CD4-positive, CD25-positive, alpha-beta regulatory T cell (primary cell): ENCODE data around the gene ATP13A3. TPM values are rescaled to one million over a fixed set of nuclear protein-coding genes. Genes with fewer than 3 reads are reported as not detected.
"Not testable (repeated sequence)": the region's sequence is repeated elsewhere in the genome, so short reads cannot be mapped to it uniquely, and the experiment has no call there.

ENCODE experiments used
- ATAC-seq, 2 donors: fragments of 150-1000 bp; cut with Tn5 transposase; one replicate each; pipeline ENCODE4 v1.10.0; 2021; ENCODE audit warnings: low read depth in 2 of 2, moderate number of reproducible peaks in 2 of 2, moderate library complexity in 1 of 2
- DNase-seq, 3 donors: peaks; one replicate each; pipeline versions ENCODE4 v3.0.0 to v3.0.0-alpha.2; 2012 to 2022; ENCODE audit warnings: mixed read lengths in 1 of 3
- H3K27ac ChIP-seq: one replicate; pipeline ENCODE4 v1.7.0; 2013; ENCODE audit warnings: mild to moderate bottlenecking, low read length; ENCODE audit not compliant: insufficient read depth, poor library complexity, severe bottlenecking
- H3K27me3 ChIP-seq: one replicate; pipeline ENCODE4 v1.7.0; 2013; ENCODE audit warnings: low read length; ENCODE audit not compliant: control insufficient read depth, insufficient read depth
- H3K36me3 ChIP-seq: one replicate; pipeline ENCODE4 v1.7.0; 2013; ENCODE audit warnings: mild to moderate bottlenecking, low read length, moderate library complexity; ENCODE audit not compliant: control insufficient read depth, insufficient read depth
- H3K4me1 ChIP-seq: 2 replicates; pipeline ENCODE4 v1.7.0; 2013; ENCODE audit warnings: mild to moderate bottlenecking, low read length; ENCODE audit not compliant: insufficient read depth, control insufficient read depth, poor library complexity, severe bottlenecking
- H3K4me3 ChIP-seq: one replicate; pipeline ENCODE4 v1.7.0; 2013; ENCODE audit warnings: low read depth, mild to moderate bottlenecking, low read length, moderate library complexity
- H3K9me3 ChIP-seq, 2 experiments: 1 replicate in 1 of 2; 2 replicates in 1 of 2; pipeline ENCODE4 v1.7.0; 2013; ENCODE audit warnings: low read length in 2 of 2, mild to moderate bottlenecking in 1 of 2, moderate library complexity in 1 of 2; ENCODE audit not compliant: control insufficient read depth in 2 of 2
- H3K27ac Mint-ChIP-seq, 3 donors: one replicate each; pipeline ENCODE4 v1.8.0; 2020 to 2022; ENCODE audit warnings: mild to moderate bottlenecking in 3 of 3, mixed read lengths in 3 of 3, moderate library complexity in 2 of 3
- H3K27me3 Mint-ChIP-seq: one replicate; pipeline ENCODE4 v1.8.0; 2022; ENCODE audit warnings: mild to moderate bottlenecking, mixed read lengths
- H3K36me3 Mint-ChIP-seq: one replicate; pipeline ENCODE4 v1.8.0; 2020; ENCODE audit warnings: mixed read lengths
- H3K4me1 Mint-ChIP-seq, 4 donors: one replicate each; pipeline ENCODE4 v1.8.0; 2020 to 2022; ENCODE audit warnings: mixed read lengths in 4 of 4, mild to moderate bottlenecking in 1 of 4
- H3K4me3 Mint-ChIP-seq, 4 donors: one replicate each; pipeline ENCODE4 v1.8.0; 2020 to 2022; ENCODE audit warnings: mild to moderate bottlenecking in 4 of 4, mixed read lengths in 4 of 4, moderate library complexity in 3 of 4
- H3K9me3 Mint-ChIP-seq, 7 donors: one replicate each; pipeline ENCODE4 v1.8.0; 2020 to 2022; ENCODE audit warnings: mixed read lengths in 7 of 7, mild to moderate bottlenecking in 3 of 7, moderate library complexity in 2 of 7
- polyA plus RNA-seq, 4 donors: library from polyadenylated mRNA; unstranded; fragments of 300-500 nt; fragmentation: Illumina TruSeq; gene quantifications; one replicate each; pipeline ENCODE4 v1.2.3, GENCODE V29; 2021
- total RNA-seq: library from RNA; stranded (reverse); gene quantifications from one replicate; pipeline ENCODE4 v1.2.3, GENCODE V29; 2022

ATP13A3 gene
- total and polyA plus RNA-seq, 5 donors from 2014 or later = 8.6 to 114 (median 16.0) TPM

DNA sequence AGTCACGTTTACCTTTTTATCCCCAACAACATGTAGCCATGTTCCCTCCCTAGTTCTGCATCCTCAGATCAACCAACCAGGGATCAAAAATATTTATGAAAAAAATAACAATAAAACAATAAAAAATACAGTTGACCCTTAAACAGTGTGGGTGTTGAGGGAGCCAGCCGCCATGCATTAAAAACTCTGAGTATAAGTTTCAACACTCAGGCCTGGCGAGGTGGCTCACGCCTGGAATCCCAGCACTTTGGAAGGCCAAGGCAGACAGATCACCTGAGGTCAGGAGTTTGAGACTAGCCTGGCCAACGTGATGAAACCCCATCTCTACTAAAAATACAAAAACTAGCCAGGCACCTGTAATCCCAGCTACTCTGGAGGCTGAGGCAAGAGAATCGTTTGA, 12.7 kb upstream of the ATP13A3 start:
- peaks cover 12 to 29% (median 26%) of the 10 kb centered on the region in 4 donors for H3K4me1 Mint-ChIP-seq
- H3K9me3 ChIP-seq, H3K27ac ChIP-seq, H3K4me3 ChIP-seq, H3K36me3 ChIP-seq, H3K9me3 Mint-ChIP-seq, H3K27ac Mint-ChIP-seq, H3K27me3 ChIP-seq, H3K27me3 Mint-ChIP-seq, DNase-seq, H3K36me3 Mint-ChIP-seq, ATAC-seq, H3K4me3 Mint-ChIP-seq: not testable (repeated sequence)
- H3K4me1 ChIP-seq = peaks cover 25% of the 10 kb centered on the region

DNA sequence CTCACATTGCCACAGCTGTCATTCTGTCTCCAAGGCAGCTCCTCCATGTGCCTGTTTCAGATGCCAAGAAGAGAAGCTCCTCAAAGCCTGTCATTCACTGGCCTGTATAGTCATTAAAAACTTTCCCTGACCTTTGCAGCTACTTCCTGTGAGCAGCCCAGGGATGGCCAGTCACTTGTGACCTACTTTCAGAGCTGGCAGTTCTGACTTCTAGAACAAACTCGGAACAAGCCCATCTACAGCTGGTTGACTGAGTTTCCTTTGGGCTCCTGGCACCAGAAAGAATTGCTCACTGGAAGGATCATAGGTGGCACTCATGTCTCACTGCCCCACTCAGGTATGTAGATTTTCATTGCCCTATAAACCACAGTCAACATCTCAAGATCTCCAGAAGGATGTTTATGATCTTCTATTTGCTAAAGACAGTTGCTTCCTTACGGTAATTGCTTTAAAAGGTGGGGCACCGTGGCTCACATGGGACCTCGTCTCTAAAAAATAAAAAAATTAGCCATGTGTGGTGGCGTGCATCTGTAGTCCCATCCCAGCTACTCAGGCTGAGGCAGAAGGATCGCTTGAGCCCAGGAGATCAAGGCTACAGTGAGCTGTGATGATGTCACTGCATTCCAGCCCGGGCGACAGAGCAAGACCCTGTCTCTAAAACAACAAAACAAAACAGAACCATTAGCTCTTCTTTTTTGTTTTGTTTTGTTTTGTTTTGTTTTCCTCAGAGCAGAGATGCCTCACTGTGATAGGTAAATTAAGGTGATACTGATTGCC, 11.2 kb upstream of the ATP13A3 start:
- H3K27ac Mint-ChIP-seq = peak overlapping the region; percentile 63 to 79 (median 75)
- no peaks in the 10 kb centered on the region for H3K36me3 ChIP-seq
- peaks cover 20 to 41% (median 34%) of the 10 kb centered on the region in 4 donors for H3K4me1 Mint-ChIP-seq
- peak overlapping the region; percentile 31 to 78 (median 56) for H3K4me3 Mint-ChIP-seq
- no peaks in the 10 kb centered on the region for H3K27me3 ChIP-seq
- H3K4me1 ChIP-seq = peaks cover 31% of the 10 kb centered on the region
- peak overlapping the region; percentile 25 for H3K27ac ChIP-seq
- peaks cover 5% of the 10 kb centered on the region for H3K36me3 Mint-ChIP-seq
- DNase-seq = peak in 1 of 3 donors; percentile 40
- H3K9me3 ChIP-seq = no peaks in the 10 kb centered on the region
- H3K4me3 ChIP-seq = peak overlapping the region; percentile 58
- no peaks in the 10 kb centered on the region for H3K27me3 Mint-ChIP-seq
- H3K9me3 Mint-ChIP-seq = peaks cover 0 to 1% (median 0%) of the 10 kb centered on the region in 7 donors
- ATAC-seq = peak in 1 of 2 donors; percentile 44

DNA sequence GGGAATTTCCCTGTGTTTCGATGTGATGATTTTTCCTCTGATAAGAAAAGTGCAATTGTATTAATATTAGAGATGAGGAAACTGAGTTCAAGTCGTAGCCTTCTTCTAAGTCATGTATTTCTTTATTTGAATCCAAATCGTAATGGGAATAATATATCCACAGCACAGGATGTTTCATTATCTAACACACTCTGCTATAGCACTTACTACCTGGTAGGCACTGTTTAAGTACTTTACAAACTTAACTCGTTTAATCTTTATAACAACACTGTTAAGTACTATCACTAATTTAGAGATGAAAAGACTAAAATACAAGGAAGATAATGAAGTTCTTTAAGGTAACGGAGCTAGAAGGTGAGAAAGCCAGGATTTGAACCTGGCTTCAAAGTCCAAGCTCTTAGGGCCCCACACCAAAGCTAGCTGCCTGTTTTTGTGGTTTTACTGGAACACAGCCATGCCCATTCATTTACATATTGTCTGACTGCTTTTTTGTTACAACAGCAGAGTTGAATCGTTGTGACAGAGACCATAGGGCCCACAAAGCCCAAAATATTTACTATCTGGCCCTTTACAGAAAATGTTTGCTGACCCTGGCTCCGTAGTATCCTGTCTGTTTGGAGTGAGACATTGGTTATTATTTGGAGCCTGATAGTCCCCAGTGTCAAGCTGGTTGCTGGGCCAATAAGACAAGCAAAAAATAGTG, 9.6 kb upstream of the ATP13A3 start:
- H3K9me3 ChIP-seq = no peaks in the 10 kb centered on the region
- Mint-ChIP-seq H3K36me3 (peaks cover 10% of the 10 kb centered on the region), H3K27me3 (no peaks in the 10 kb centered on the region), H3K4me1 (peaks cover 25 to 41% (median 36%) of the 10 kb centered on the region in 4 donors), H3K27ac (peak overlapping the region; percentile 40 to 90 (median 59)), H3K9me3 (peaks cover 0 to 1% (median 0%) of the 10 kb centered on the region in 7 donors), H3K4me3 (peak overlapping the region; percentile 26 to 43 (median 40))
- H3K4me1 ChIP-seq = peaks cover 31% of the 10 kb centered on the region
- peak in 1 of 2 donors; percentile 35 for ATAC-seq
- no peaks in the 10 kb centered on the region for H3K36me3 ChIP-seq
- no peaks in the 10 kb centered on the region for H3K27me3 ChIP-seq
- H3K27ac ChIP-seq = peak overlapping the region; percentile 68
- H3K4me3 ChIP-seq = peak overlapping the region; percentile 53
- DNase-seq = peak in 1 of 3 donors; percentile 71

DNA sequence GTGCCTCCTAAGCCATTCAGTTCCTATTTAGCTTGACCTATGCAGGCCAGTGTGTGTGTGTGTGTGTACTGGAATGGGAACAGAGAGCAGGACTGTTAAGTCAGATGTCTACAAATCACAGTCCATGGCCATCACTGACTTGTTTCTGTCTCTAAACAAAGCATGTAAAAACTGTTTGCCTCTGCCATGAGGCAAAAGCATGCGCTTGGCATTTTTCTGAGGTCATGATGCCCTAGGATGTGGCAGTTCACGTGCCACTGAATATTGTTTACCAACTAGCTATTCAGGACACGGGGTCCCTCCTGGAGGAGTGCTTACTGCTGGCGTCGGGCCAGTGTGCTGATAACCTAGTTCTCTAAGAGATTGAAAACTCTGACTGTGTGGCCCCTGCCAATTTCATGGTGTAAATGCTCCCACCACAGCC, 8.2 kb upstream of the ATP13A3 start:
- Histone ChIP-seq H3K9me3 (no peaks in the 10 kb centered on the region), H3K4me1 (peaks cover 31% of the 10 kb centered on the region), H3K4me3 (no peak overlapping the region), H3K27me3 (no peaks in the 10 kb centered on the region), H3K27ac (no peak overlapping the region), H3K36me3 (no peaks in the 10 kb centered on the region)
- Mint-ChIP-seq H3K9me3 (no peaks in the 10 kb centered on the region), H3K27ac (no peak overlapping the region), H3K27me3 (no peaks in the 10 kb centered on the region), H3K4me1 (peaks cover 26 to 48% (median 36%) of the 10 kb centered on the region in 4 donors), H3K4me3 (peak overlapping the region in 1 of 4 donors; percentile 61), H3K36me3 (peaks cover 5% of the 10 kb centered on the region)
- ATAC-seq = no peak
- DNase-seq = no peak

DNA sequence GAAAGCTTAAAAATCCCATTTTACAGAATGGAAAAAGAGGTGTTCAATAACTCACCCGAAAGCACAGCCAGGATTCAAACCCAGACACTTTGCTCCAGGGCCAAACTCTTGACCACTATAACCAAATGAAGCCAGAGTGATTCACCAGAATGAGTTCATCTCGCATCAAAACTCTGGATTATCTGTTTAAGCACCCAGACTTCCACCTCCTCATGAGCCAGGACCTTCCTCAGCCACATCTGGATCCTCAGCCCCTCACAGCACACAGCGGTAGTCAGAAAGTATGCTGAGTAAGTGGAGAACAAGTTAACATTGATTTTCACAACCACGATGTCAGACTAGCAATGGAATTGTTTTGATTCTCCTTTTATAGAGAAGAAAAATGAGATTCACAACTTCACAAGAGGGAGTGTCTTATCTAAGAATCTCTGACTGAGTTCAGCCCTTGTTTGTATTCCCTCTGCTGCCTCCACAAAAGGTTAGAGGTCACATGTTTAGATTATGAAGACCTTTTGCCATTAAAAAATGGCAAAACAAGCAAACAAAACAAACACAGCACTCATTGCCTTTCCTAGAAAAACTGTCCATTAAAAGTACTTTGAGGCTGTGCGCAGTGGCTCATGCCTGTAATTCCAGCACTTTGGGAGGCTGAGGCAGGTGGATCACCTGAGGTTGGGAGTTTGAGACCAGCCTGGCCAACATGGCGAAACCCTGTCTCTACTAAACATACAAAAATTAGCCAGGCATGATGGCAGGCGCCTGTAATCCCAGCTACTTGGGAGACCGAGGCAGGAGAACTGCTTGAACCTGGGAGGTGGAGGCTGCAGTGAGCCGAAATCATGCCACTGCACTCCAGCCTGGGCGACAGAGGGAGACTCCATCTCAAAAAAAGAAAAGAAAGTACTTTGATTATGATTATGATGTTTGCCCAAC, 7.5 kb upstream of the ATP13A3 start:
- peak overlapping the region; percentile 26 for H3K4me3 ChIP-seq
- H3K27me3 Mint-ChIP-seq, H3K9me3 Mint-ChIP-seq, H3K27ac ChIP-seq, ATAC-seq, H3K36me3 Mint-ChIP-seq, H3K9me3 ChIP-seq, H3K36me3 ChIP-seq, H3K27me3 ChIP-seq: not testable (repeated sequence)
- peaks cover 33% of the 10 kb centered on the region for H3K4me1 ChIP-seq
- H3K4me1 Mint-ChIP-seq = peaks cover 26 to 54% (median 41%) of the 10 kb centered on the region in 4 donors
- H3K4me3 Mint-ChIP-seq = peak overlapping the region in 3 of 4 donors; percentile 4 to 61 (median 26)
- DNase-seq = peak in 1 of 3 donors; percentile 31
- peak overlapping the region; percentile 17 to 74 (median 73) for H3K27ac Mint-ChIP-seq

DNA sequence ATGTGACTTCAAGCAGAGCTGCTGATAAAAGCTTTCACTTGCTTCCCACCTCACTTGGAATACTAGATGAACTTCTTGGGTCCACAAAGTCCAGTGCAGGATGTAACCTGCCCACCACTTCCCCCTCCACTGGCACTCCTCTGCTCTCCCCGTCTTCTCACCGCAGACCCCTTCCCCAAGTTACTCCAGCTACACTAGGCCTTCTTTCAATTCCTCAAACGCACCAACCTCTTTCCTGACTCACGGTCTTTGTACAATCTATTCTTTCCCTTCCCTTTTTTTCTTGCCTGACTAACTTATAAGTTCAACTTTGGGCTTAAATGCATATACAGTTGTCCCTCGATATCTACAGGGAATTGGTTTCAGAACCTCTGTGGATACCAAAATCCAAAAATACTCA, 5.2 kb upstream of the ATP13A3 start:
- Mint-ChIP-seq H3K9me3 (no peaks in the 10 kb centered on the region), H3K4me3 (peak overlapping the region in 3 of 4 donors; percentile 3 to 70 (median 43)), H3K36me3 (peaks cover 5% of the 10 kb centered on the region), H3K4me1 (peaks cover 26 to 60% (median 47%) of the 10 kb centered on the region in 4 donors), H3K27ac (no peak overlapping the region), H3K27me3 (peaks cover 4% of the 10 kb centered on the region)
- no peaks in the 10 kb centered on the region for H3K36me3 ChIP-seq
- H3K4me3 ChIP-seq = no peak overlapping the region
- no peak overlapping the region for H3K27ac ChIP-seq
- no peaks in the 10 kb centered on the region for H3K27me3 ChIP-seq
- DNase-seq (no peak), ATAC-seq (no peak)
- no peaks in the 10 kb centered on the region for H3K9me3 ChIP-seq
- H3K4me1 ChIP-seq = peaks cover 36% of the 10 kb centered on the region
